ENCODE data around the gene TAGAP.

DNA sequence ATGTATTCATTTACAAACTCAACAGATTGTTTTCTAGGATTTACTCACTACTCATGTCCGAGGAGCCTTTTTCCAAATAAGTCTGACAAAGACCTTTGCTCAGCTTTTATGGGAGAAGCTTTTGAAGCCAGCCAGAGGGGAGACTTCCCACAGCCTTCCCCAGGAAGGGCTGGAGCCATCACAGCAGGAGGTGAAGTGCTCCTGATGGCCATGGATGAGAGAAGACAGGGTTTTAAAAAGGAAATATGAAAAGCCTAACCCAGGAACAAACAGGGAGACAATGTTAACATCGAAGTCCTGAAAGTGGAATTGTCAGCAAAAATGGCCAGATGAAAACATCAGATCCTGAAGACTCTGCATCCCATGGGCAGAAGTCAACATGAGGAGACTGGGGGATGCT is 11.6 kb upstream of the TAGAP start:
- no peak for TF ChIP-seq CTCF (IDR thresholded peaks at IDR 0.05)
- no peak for TF ChIP-seq POLR2A (IDR thresholded peaks at IDR 0.05)
- no peak for TF ChIP-seq POLR2AphosphoS5 (IDR thresholded peaks at IDR 0.05)

All from suprapubic skin (tissue), 4 donors.